C4-2B (cell line): ENCODE data around the gene MAP4K1.

Experiments
- CTCF ChIP-seq: fragments of 450-650 bp; conservative IDR thresholded peaks from 2 replicates; pipeline ENCODE4 v1.5.1; 2017; ENCODE audit warnings: mild to moderate bottlenecking
- ZFX ChIP-seq: fragments of 450-650 bp; IDR thresholded peaks from 2 replicates; pipeline ENCODE4 v1.6.1; 2017

- TF ChIP-seq CTCF = no peak
- TF ChIP-seq ZFX = no peak
Observed at GRCh38 chr19:38545596-38545995, 72.2 kb downstream of the MAP4K1 start.
